A549 (cell line): Measurements from ENCODE around the gene GRIN2B. TPM values are rescaled to one million over a fixed set of nuclear protein-coding genes. Genes with fewer than 3 reads are reported as not detected.

Experiments used
- ATAC-seq, 2 experiments: fragments of 200-7000 bp in 1 of 2; fragments of >200 bp in 1 of 2; cut with Nextera tagmentation in 1 of 2; cut with Tn5 transposase in 1 of 2; 3 replicates each; pipeline versions ENCODE4 v1.8.0 to v1.9.1; 2018 to 2020; ENCODE audit warnings: mild to moderate bottlenecking in 1 of 2, moderate library complexity in 1 of 2
- CTCF ChIA-PET: fragments of 300-600 bp; sonication (Branson Sonifier 250); formaldehyde crosslinking; extraction: SDS; loops from one replicate; lab custom pipeline; 2021; ENCODE audit warnings: antibody characterized with exemption, inconsistent platforms; lab: Yijun Ruan, JAX
- POLR2A ChIA-PET: fragments of 350-600 bp; formaldehyde crosslinking; extraction: SDS; loops from one replicate; lab custom pipeline; 2021; ENCODE audit warnings: antibody characterized with exemption, inconsistent platforms; lab: Yijun Ruan, JAX
- DNase-seq, 2 experiments: peaks; one replicate each; pipeline versions ENCODE4 v3.0.0 to v3.0.0-alpha.2; 2011 to 2016; ENCODE audit warnings: low read depth in 1 of 2, low spot score in 1 of 2
- FAIRE-seq: peaks from 2 replicates; lab custom pipeline; 2011; peaks lifted over from hg19 to GRCh38; lab: Jason Lieb, UNC
- H3K27ac ChIP-seq, 2 experiments: fragments of >200 bp; sonication (Bioruptor Twin); formaldehyde crosslinking; 3 replicates each; pipeline ENCODE4 v1.5.1; 2016 to 2017
- H3K4me1 ChIP-seq: fragments of >200 bp; sonication (Bioruptor Twin); formaldehyde crosslinking; 3 replicates; pipeline ENCODE4 v1.6.1; 2016
- H3K4me2 ChIP-seq: fragments of >200 bp; sonication (Bioruptor Twin); formaldehyde crosslinking; 3 replicates; pipeline ENCODE4 v1.6.1; 2016
- H3K4me3 ChIP-seq: fragments of >200 bp; sonication (Bioruptor Twin); formaldehyde crosslinking; 3 replicates; pipeline ENCODE4 v1.5.1; 2016
- H3K9me3 ChIP-seq: fragments of >200 bp; sonication (Bioruptor Twin); formaldehyde crosslinking; 3 replicates; pipeline ENCODE4 v1.6.1; 2016
- CEBPB ChIP-seq, 2 experiments: fragments of >200 bp in 1 of 2; sonication (Bioruptor Twin) in 1 of 2; formaldehyde crosslinking in 1 of 2; IDR thresholded peaks; 2 replicates each; pipeline ENCODE4 v1.6.1; 2012 to 2016
- CHD2 ChIP-seq: fragments of 150-350 bp; IDR thresholded peaks from 2 replicates; pipeline ENCODE4 v1.6.1; 2014; ENCODE audit warnings: low read length; ENCODE audit not compliant: partially characterized antibody
- CHD4 ChIP-seq: fragments of 200-600 bp; sonication (generic); IDR thresholded peaks from 2 replicates; pipeline ENCODE4 v1.6.1; 2016; ENCODE audit warnings: antibody characterized with exemption, mild to moderate bottlenecking, borderline replicate concordance
- E2F6 ChIP-seq: IDR thresholded peaks from 2 replicates; pipeline ENCODE4 v1.6.1; 2012; ENCODE audit warnings: low read depth, borderline replicate concordance
- EHMT2 ChIP-seq: fragments of 200-600 bp; sonication (generic); IDR thresholded peaks from 2 replicates; pipeline ENCODE4 v1.6.1; 2016; ENCODE audit warnings: antibody characterized with exemption, low read depth, mild to moderate bottlenecking, moderate library complexity
- FOSB ChIP-seq: fragments of 250-450 bp; sonication (Bioruptor Pico); IDR thresholded peaks from 2 replicates; pipeline ENCODE4 v1.5.0; 2020; ENCODE audit warnings: mild to moderate bottlenecking, moderate library complexity
- FOSL2 ChIP-seq, 2 experiments: fragments of 450-650 bp in 1 of 2; fragments of >200 bp in 1 of 2; sonication (Bioruptor Twin) in 1 of 2; formaldehyde crosslinking; IDR thresholded peaks; 2 replicates each; pipeline versions ENCODE4 v1.5.0 to v1.6.1; 2016 to 2020; ENCODE audit warnings: mild to moderate bottlenecking in 1 of 2, moderate library complexity in 1 of 2
- GATA3 ChIP-seq: IDR thresholded peaks from 2 replicates; pipeline ENCODE4 v1.6.1; 2012; ENCODE audit warnings: borderline replicate concordance
- HDAC2 ChIP-seq: fragments of 200-600 bp; sonication (generic); IDR thresholded peaks from 2 replicates; pipeline ENCODE4 v1.6.1; 2016
- HEYL ChIP-seq: fragments of 250-450 bp; sonication (Bioruptor Pico); IDR thresholded peaks from 2 replicates; pipeline ENCODE4 v1.8.0; 2021; ENCODE audit warnings: mild to moderate bottlenecking, moderate library complexity
- HOXA7 ChIP-seq: fragments of 250-450 bp; sonication (Bioruptor Pico); IDR thresholded peaks from 2 replicates; pipeline ENCODE4 v1.5.0; 2020; ENCODE audit warnings: mild to moderate bottlenecking, moderate library complexity
- HOXB13 ChIP-seq: fragments of 250-450 bp; sonication (Bioruptor Pico); IDR thresholded peaks from 2 replicates; pipeline ENCODE4 v1.5.0; 2020; ENCODE audit warnings: low read depth, mild to moderate bottlenecking, moderate library complexity
- JUN ChIP-seq, 2 experiments: fragments of >200 bp; sonication (Bioruptor Twin); formaldehyde crosslinking; IDR thresholded peaks; 2 replicates in 1 of 2; 3 replicates in 1 of 2; pipeline ENCODE4 v1.6.1; 2016 to 2017
- JUNB ChIP-seq: fragments of >200 bp; sonication (Bioruptor Twin); formaldehyde crosslinking; IDR thresholded peaks from 2 replicates; pipeline ENCODE4 v1.6.1; 2016
- KDM5A ChIP-seq: fragments of 200-600 bp; sonication (generic); IDR thresholded peaks from 2 replicates; pipeline ENCODE4 v1.6.1; 2016; ENCODE audit warnings: antibody characterized with exemption, mild to moderate bottlenecking
- MAX ChIP-seq: IDR thresholded peaks from 2 replicates; pipeline ENCODE4 v1.6.1; 2012
- MAZ ChIP-seq: fragments of 150-350 bp; IDR thresholded peaks from 2 replicates; pipeline ENCODE4 v1.6.1; 2014; ENCODE audit warnings: antibody characterized with exemption, low read depth, low read length, borderline replicate concordance
- MYC ChIP-seq: IDR thresholded peaks from 2 replicates; pipeline ENCODE4 v1.6.1; 2012; ENCODE audit warnings: mild to moderate bottlenecking, inconsistent platforms, low read length, improper control_type of control experiment, borderline replicate concordance
- NR3C1 ChIP-seq: fragments of >200 bp; sonication (Bioruptor Twin); formaldehyde crosslinking; IDR thresholded peaks from 3 replicates; pipeline ENCODE4 v1.6.1; 2017
- PHF8 ChIP-seq: fragments of 200-600 bp; sonication (generic); IDR thresholded peaks from 2 replicates; pipeline ENCODE4 v1.6.1; 2016; ENCODE audit warnings: low read depth, mild to moderate bottlenecking, antibody characterized with exemption, moderate library complexity, borderline replicate concordance
- POLR2A ChIP-seq: IDR thresholded peaks from 2 replicates; pipeline ENCODE4 v1.6.1; 2012; ENCODE audit warnings: mild to moderate bottlenecking, low read length
- RARB ChIP-seq: fragments of 250-450 bp; sonication (Bioruptor Pico); IDR thresholded peaks from 2 replicates; pipeline ENCODE4 v1.8.0; 2021; ENCODE audit warnings: mild to moderate bottlenecking, moderate library complexity
- RNF2 ChIP-seq: fragments of 200-600 bp; sonication (generic); IDR thresholded peaks from 2 replicates; pipeline ENCODE4 v1.6.1; 2016; ENCODE audit warnings: low read depth, mild to moderate bottlenecking, antibody characterized with exemption, moderate library complexity, borderline replicate concordance
- SREBF2 ChIP-seq: fragments of 450-650 bp; IDR thresholded peaks from 2 replicates; pipeline ENCODE4 v1.6.1; 2014; ENCODE audit warnings: mild to moderate bottlenecking, moderate library complexity
- TP53 ChIP-seq: fragments of 250-450 bp; sonication (Bioruptor Pico); IDR thresholded peaks from 2 replicates; pipeline ENCODE4 v1.5.0; 2021; ENCODE audit warnings: mild to moderate bottlenecking, moderate library complexity
- ZFP36 ChIP-seq: fragments of 450-650 bp; IDR thresholded peaks from 2 replicates; pipeline ENCODE4 v1.6.1; 2014; ENCODE audit warnings: borderline replicate concordance; ENCODE audit not compliant: partially characterized antibody
- WGBS: methylation state at CpG from one replicate; pipeline ENCODE4 v1.1.6; 2017; ENCODE audit errors: missing lambda C conversion rate; 5-methylcytosine and 5-hydroxymethylcytosine counted together
- polyA minus RNA-seq: library from RNA; depleted of rRNA, polyadenylated mRNA; stranded (reverse); fragments of >200 nt; gene quantifications from 2 replicates; pipeline ENCODE4 v1.2.3, GENCODE V29; 2011; rRNA and poly(A)+ RNA removed
- polyA plus RNA-seq, 4 experiments: library from polyadenylated mRNA; depleted of rRNA in 3 of 4; stranded (reverse); fragments of >200 nt; fragmentation: RNase III in 1 of 4; extraction: RNeasy Plus Mini Kit Qiagen cat#74134 plus additional on column Dnase treatment in 1 of 4; gene quantifications; 2 replicates in 3 of 4; 3 replicates in 1 of 4; pipeline ENCODE4 v1.2.3, GENCODE V29; 2011 to 2017

GRIN2B gene
- polyA plus RNA-seq (2011; rRNA removed) = 3.2 and 3.3 TPM in 2 replicates
- 4.6 and 5.5 TPM in 2 replicates for polyA plus RNA-seq (2012; cell fraction: cytosol; rRNA removed)
- 3.9 and 5.6 TPM in 2 replicates for polyA plus RNA-seq (2012; cell fraction: nucleus; rRNA removed)
- 2.4 to 4.0 TPM (median 2.9 TPM) in 3 replicates for polyA plus RNA-seq (2017; fragmentation: RNase III; extraction: RNeasy Plus Mini Kit Qiagen cat#74134 plus additional on column Dnase treatment)
- 16.9 and 21.2 TPM in 2 replicates for polyA minus RNA-seq

GRCh38 chr12:13981296-13981962 lies at the start of gene GRIN2B:
TSS of gene GRIN2B (minus strand) at chr12:13981602. CDS start at chr12:13866208, 115,394 bp downstream.
- H3K9me3 ChIP-seq = no peaks in the 10 kb centered on the region
- ATAC-seq (peak; percentile 69 to 78), FAIRE-seq (no peak), DNase-seq (peak; percentile 19 to 53)
- peak within 1 kb of the TSS; percentile 76 to 89 for H3K27ac ChIP-seq
- 22% methylated on average over 33 of the region's 37 CpGs for WGBS
- peak; percentile 9; the same call in 1 of the 2 replicates for TF ChIP-seq MAX
- TF ChIP-seq RARB (CRISPR knock-in tag) = no peak
- TF ChIP-seq PHF8 = no peak
- no peak for TF ChIP-seq KDM5A
- TF ChIP-seq POLR2A = no peak
- POLR2A ChIA-PET = interaction anchor here (1.1 to 1.2 kb wide), 5 partner anchors 28 to 726 kb away, joined by 4 to 10 read pairs (median 5); no protein-coding TSS in a partner anchor
- peaks cover 21% of the 10 kb centered on the region for H3K4me1 ChIP-seq
- CTCF ChIA-PET = interaction anchor here (0.6 to 5.1 kb wide), 35 partner anchors 8 to 726 kb away, joined by 3 to 22 read pairs (median 4); no protein-coding TSS in a partner anchor
- peak within 1 kb of the TSS; percentile 73 for H3K4me2 ChIP-seq
- H3K4me3 ChIP-seq = peak within 1 kb of the TSS; percentile 61

- ChIA-PET CTCF (interaction anchor here (2.3 kb wide), 1 partner anchor 17 kb away, joined by 5 read pairs; no protein-coding TSS in a partner anchor), POLR2A (no interaction called here)
- FAIRE-seq = no peak
- TF ChIP-seq MYC (no peak), HEYL (CRISPR knock-in tag) (no peak), HOXA7 (CRISPR knock-in tag) (no peak), FOSB (CRISPR knock-in tag) (no peak), HDAC2 (no peak), HOXB13 (CRISPR knock-in tag) (no peak), FOSL2 (IDR thresholded peaks at IDR 0.05) (no peak), FOSL2 (CRISPR knock-in tag; IDR thresholded peaks at IDR 0.05) (no peak), GATA3 (no peak), CEBPB (IDR thresholded peaks at IDR 0.05) (no peak), E2F6 (no peak), SREBF2 (no peak), NR3C1 (no peak), CHD4 (no peak), MAZ (no peak), RNF2 (no peak), EHMT2 (no peak), JUN (IDR thresholded peaks at IDR 0.05) (no peak)
- TF ChIP-seq, all 56 proteins: peak for 0
- H3K4me1 ChIP-seq = no peaks in the 10 kb centered on the region
- 84% methylated on average over 4 of the region's 4 CpGs for WGBS
- no peaks in the 10 kb centered on the region for H3K9me3 ChIP-seq
- H3K4me2 ChIP-seq = no peak overlapping the region
- H3K27ac ChIP-seq = no peak overlapping the region
- DNase-seq = no peak
- H3K4me3 ChIP-seq = no peak overlapping the region
- ATAC-seq = no peak
These were observed 45.1 kb upstream of the GRIN2B start for GRCh38 chr12:14026537-14026936.

- H3K27ac ChIP-seq = no peak overlapping the region
- no peak overlapping the region for H3K4me2 ChIP-seq
- no peaks in the 10 kb centered on the region for H3K4me1 ChIP-seq
- ChIA-PET CTCF (interaction anchor here (0.9 to 1.3 kb wide), 2 partner anchors 11 to 143 kb away, joined by 3 read pairs; no protein-coding TSS in a partner anchor), POLR2A (no interaction called here)
- DNase-seq = no peak
- no peak overlapping the region for H3K4me3 ChIP-seq
- no peak for ATAC-seq
- no peaks in the 10 kb centered on the region for H3K9me3 ChIP-seq
- FAIRE-seq = no peak
- TF ChIP-seq ZFP36 (no peak), CEBPB (IDR thresholded peaks at IDR 0.05) (no peak), JUNB (no peak), CHD2 (no peak), MAX (no peak), TP53 (CRISPR knock-in tag) (no peak)
- TF ChIP-seq, all 56 proteins: peak for 0
These were observed 43.2 kb upstream of the GRIN2B start for GRCh38 chr12:14024591-14024990.
